ENCODE results near the gene SH3BP2. TPM values are rescaled to one million over a fixed set of nuclear protein-coding genes. Genes with fewer than 3 reads are reported as not detected.
A peak's percentile ranks its signal among the peaks of the same experiment; 100 is the strongest.

SH3BP2 gene
- polyA plus RNA-seq, 10 donors, result 18.5 to 39.2 (median 24.8) TPM

GRCh38 chr4:2850966-2851798, 58.3 kb downstream of the SH3BP2 start:
- DNase-seq, result no peak

GRCh38 chr4:2852481-2852921, 59.6 kb downstream of the SH3BP2 start:
- no peak for DNase-seq

GRCh38 chr4:2855584-2855983, 62.7 kb downstream of the SH3BP2 start:
- DNase-seq, result no peak

GRCh38 chr4:2856266-2856665, 63.4 kb downstream of the SH3BP2 start:
- DNase-seq, result no peak

GRCh38 chr4:2857349-2857927, 64.6 kb downstream of the SH3BP2 start:
- no peak for DNase-seq

- DNase-seq, result peak in 2 of 3 donors; percentile 31 to 58
Observed at GRCh38 chr4:2858451-2859217, 65.7 kb downstream of the SH3BP2 start.

GRCh38 chr4:2859514-2859913, 66.6 kb downstream of the SH3BP2 start:
- DNase-seq, result no peak

GRCh38 chr4:2860391-2861348, 67.8 kb downstream of the SH3BP2 start:
- DNase-seq, result no peak

GRCh38 chr4:2861631-2862436, 68.9 kb downstream of the SH3BP2 start:
- DNase-seq, result peak in 2 of 3 donors; percentile 38 to 49

- no peak for DNase-seq
Observed at GRCh38 chr4:2862528-2862927, 69.6 kb downstream of the SH3BP2 start.

- DNase-seq, result no peak
Observed at GRCh38 chr4:2863649-2864048, 70.8 kb downstream of the SH3BP2 start.

- no peak for DNase-seq
Observed at GRCh38 chr4:2865196-2865780, 72.4 kb downstream of the SH3BP2 start.

- DNase-seq, result no peak
Observed at GRCh38 chr4:2866160-2866861, 73.4 kb downstream of the SH3BP2 start.

GRCh38 chr4:2866891-2867290, 74.0 kb downstream of the SH3BP2 start:
- no peak for DNase-seq

- peak in 2 of 3 donors; percentile 37 to 75 for DNase-seq
Observed at GRCh38 chr4:2867758-2868491, 75.0 kb downstream of the SH3BP2 start.

GRCh38 chr4:2868877-2869487, 76.1 kb downstream of the SH3BP2 start:
- DNase-seq, result no peak

- no peak for DNase-seq
Observed at GRCh38 chr4:2869659-2870058, 76.8 kb downstream of the SH3BP2 start.

- DNase-seq, result no peak
Observed at GRCh38 chr4:2870082-2870481, 77.2 kb downstream of the SH3BP2 start.

Data from muscle of back (tissue), 11 donors.